ENCODE data around the gene SLITRK3.

SLITRK3 gene

GRCh38 chr3:165192610-165193192, 3.5 kb downstream of the SLITRK3 start:
- DNase-seq (ENCODE audit: low spot score): no peak
- TF ChIP-seq CTCF (conservative IDR thresholded peaks at IDR 0.05; ENCODE audit: low read depth): no peak
- CTCF ChIA-PET: interaction anchor here (0.6 kb wide), 1 partner anchor 48 kb away, joined by 3 read pairs; no protein-coding TSS in a partner anchor

DNA sequence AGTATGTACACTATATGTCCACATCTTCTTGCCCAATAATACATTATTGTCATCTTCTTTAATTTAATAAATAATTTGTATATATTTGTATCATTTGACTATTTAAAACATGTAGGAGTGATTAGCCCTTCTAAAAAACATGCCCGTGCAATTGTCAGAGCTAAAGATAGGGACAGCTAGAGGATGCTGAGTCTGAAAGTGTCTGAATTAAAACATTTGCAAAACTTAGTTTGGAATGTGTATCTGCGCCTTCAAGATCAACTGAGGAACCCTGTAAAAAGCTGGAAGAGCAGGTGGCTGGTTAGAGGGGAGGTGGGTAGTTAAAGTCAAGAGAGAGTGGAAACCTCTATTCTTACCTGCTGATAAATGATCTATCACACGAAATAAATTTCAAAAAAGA, 4.7 kb downstream of the SLITRK3 start:
- POLR2A ChIA-PET (ENCODE audit: low non-redundant PET): no interaction called here
- TF ChIP-seq CTCF (conservative IDR thresholded peaks at IDR 0.05; ENCODE audit: low read depth): no peak
- CTCF ChIA-PET: interaction anchor here (0.6 kb wide), 1 partner anchor 196 kb away, joined by 3 read pairs; no protein-coding TSS in a partner anchor

More at GRCh38 chr3:165192610-165193192, 3.5 kb downstream of the SLITRK3 start:
- POLR2A ChIA-PET (ENCODE audit: low non-redundant PET): no interaction called here
- H3K27ac ChIP-seq: no peak overlapping the region

GRCh38 chr3:165188452-165188851, 7.7 kb downstream of the SLITRK3 start:
- no peak for DNase-seq (ENCODE audit: low spot score)
- CTCF ChIA-PET: no interaction called here
- POLR2A ChIA-PET (ENCODE audit: low non-redundant PET): no interaction called here
- TF ChIP-seq CTCF (conservative IDR thresholded peaks at IDR 0.05; ENCODE audit: low read depth): no peak
- H3K27ac ChIP-seq: no peak overlapping the region

More for the DNA sequence above, 4.7 kb downstream of the SLITRK3 start:
- no peak for DNase-seq (ENCODE audit: low spot score)
- H3K27ac ChIP-seq: no peak overlapping the region

GRCh38 chr3:165185707-165186327, 10.4 kb downstream of the SLITRK3 start:
- ChIA-PET POLR2A (ENCODE audit: low non-redundant PET) (no interaction called here), CTCF (interaction anchor here (0.7 kb wide), 1 partner anchor 782 kb away, joined by 3 read pairs; no protein-coding TSS in a partner anchor)
- DNase-seq (ENCODE audit: low spot score): peak; percentile 54
- TF ChIP-seq CTCF (conservative IDR thresholded peaks at IDR 0.05; ENCODE audit: low read depth): peak; percentile 82
- no peak overlapping the region for H3K27ac ChIP-seq

GRCh38 chr3:165181556-165181955, 14.6 kb downstream of the SLITRK3 start:
- ChIA-PET CTCF (no interaction called here), POLR2A (ENCODE audit: low non-redundant PET) (no interaction called here)
- no peak overlapping the region for H3K27ac ChIP-seq
- TF ChIP-seq CTCF (conservative IDR thresholded peaks at IDR 0.05; ENCODE audit: low read depth): no peak
- DNase-seq (ENCODE audit: low spot score): no peak

DNA sequence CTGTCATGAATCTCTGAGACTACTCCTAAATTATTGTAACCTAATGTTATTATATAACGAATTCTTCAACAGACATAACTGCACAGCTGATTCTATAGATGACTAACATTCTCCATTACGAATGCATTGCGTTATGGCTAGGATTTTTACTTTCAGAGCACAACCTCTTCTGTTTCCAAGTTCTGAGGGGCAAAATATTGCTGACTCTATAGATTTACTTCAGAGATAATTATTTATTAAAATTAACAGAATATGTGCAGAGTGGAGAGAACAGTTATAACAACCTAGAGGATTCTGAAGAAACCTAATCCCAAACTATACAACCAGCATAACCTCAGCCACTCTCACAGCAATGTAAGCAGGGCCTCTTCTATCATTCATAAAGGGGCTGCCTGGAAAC, 25.9 kb downstream of the SLITRK3 start:
- no peak for DNase-seq (ENCODE audit: low spot score)
- TF ChIP-seq CTCF (conservative IDR thresholded peaks at IDR 0.05; ENCODE audit: low read depth): no peak
- no peak overlapping the region for H3K27ac ChIP-seq
- POLR2A ChIA-PET (ENCODE audit: low non-redundant PET): no interaction called here
- CTCF ChIA-PET: no interaction called here
